PC-9 (cell line): ENCODE measurements around the gene SUPT5H.

Source experiments
- EZH2 ChIP-seq: fragments of 200-600 bp; sonication (generic); IDR thresholded peaks from 2 replicates; pipeline ENCODE4 v1.8.0; 2017; ENCODE audit warnings: antibody characterized with exemption, low read depth
- TF ChIP-seq, protein P1 (sequence below): fragments of 200-600 bp; sonication (generic); conservative IDR thresholded peaks from 2 replicates; pipeline ENCODE4 v1.6.1; 2017; ENCODE audit warnings: mixed run types, antibody characterized with exemption, mild to moderate bottlenecking, moderate library complexity

DNA sequence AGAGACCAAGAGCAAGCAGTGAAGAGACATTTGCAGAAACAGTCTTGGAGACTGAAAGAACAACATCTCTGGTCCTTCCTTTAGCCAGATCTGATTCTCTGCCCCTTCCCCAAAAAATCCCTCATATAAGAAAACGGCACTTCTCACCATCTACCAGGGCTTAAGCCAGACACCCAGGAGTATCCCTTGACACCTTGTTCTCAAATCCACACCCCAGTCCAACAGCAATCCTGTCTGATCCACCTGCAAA is 34.6 kb upstream of the SUPT5H start:
- TF ChIP-seq, protein P1, sequence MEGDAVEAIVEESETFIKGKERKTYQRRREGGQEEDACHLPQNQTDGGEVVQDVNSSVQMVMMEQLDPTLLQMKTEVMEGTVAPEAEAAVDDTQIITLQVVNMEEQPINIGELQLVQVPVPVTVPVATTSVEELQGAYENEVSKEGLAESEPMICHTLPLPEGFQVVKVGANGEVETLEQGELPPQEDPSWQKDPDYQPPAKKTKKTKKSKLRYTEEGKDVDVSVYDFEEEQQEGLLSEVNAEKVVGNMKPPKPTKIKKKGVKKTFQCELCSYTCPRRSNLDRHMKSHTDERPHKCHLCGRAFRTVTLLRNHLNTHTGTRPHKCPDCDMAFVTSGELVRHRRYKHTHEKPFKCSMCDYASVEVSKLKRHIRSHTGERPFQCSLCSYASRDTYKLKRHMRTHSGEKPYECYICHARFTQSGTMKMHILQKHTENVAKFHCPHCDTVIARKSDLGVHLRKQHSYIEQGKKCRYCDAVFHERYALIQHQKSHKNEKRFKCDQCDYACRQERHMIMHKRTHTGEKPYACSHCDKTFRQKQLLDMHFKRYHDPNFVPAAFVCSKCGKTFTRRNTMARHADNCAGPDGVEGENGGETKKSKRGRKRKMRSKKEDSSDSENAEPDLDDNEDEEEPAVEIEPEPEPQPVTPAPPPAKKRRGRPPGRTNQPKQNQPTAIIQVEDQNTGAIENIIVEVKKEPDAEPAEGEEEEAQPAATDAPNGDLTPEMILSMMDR = no peak
- no peak for TF ChIP-seq EZH2
